GM18868 (cell line): ENCODE data around the gene TRMT44.
"Not testable (repeated sequence)": the region's sequence is repeated elsewhere in the genome, so short reads cannot be mapped to it uniquely, and the experiment has no call there.

Source experiments
- ATAC-seq: cut with Tn5 transposase; IDR thresholded peaks from one replicate; pipeline ENCODE4 v1.9.1; 2021; ENCODE audit warnings: mild to moderate bottlenecking, moderate library complexity; ENCODE audit not compliant: unreplicated experiment

TRMT44 gene

DNA sequence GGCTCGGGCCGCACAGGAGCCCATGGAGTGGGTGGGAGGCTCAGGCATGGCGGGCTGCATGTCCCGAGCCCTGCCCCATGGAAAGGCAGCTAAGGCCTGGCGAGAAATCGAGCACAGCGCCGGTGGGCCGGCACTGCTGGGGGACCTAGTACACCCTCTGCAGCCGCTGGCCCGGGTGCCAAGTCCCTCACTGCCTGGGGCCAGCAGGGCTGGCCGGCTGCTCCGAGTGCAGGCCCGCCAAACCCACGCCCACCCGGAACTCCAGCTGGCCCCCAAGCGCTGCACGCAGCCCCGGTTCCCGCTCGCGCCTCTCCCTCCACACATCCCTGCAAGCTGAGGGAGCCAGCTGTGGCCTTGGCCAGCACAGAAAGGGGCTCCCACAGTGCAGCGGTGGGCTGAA, 50.9 kb downstream of the TRMT44 start:
- ATAC-seq, result not testable (repeated sequence)

DNA sequence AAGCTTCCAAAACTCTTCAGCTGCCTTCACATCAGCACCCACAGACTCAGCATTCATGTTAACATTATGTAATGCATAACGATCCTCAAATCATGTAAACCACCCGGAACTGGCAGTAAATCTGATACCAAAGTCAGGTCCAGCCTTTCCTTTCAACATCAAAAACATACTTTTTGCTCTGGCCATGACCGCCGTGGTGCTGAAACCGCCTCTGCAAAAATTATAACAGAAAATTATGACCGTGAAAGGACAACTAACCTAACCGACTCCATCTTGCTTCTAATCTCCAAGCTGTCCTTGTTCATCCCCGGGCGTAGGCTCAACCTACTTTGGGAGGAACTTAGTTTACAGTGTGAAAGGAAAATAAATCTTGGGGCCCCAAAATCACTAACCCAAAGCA, 51.6 kb downstream of the TRMT44 start:
- no peak for ATAC-seq

DNA sequence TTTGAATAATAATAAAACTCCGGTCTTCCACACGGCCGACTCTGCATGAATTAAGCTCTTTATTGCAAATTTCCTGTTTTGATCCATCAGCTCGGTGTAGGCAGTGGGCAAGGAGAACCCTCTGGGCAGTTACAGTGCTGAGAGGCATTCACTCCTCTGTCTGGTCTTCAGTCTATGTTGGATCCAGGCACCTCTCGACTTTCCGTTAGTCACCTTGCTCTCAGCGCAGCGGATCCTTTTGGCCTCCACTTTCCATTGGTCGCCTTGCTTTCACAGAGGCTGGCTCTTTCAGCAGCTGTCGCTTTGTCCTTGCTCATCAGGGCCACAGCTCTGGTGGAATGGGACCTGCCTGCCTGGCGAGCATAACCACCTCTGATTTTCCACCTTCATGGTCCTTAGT, 52.9 kb downstream of the TRMT44 start:
- ATAC-seq, result no peak

DNA sequence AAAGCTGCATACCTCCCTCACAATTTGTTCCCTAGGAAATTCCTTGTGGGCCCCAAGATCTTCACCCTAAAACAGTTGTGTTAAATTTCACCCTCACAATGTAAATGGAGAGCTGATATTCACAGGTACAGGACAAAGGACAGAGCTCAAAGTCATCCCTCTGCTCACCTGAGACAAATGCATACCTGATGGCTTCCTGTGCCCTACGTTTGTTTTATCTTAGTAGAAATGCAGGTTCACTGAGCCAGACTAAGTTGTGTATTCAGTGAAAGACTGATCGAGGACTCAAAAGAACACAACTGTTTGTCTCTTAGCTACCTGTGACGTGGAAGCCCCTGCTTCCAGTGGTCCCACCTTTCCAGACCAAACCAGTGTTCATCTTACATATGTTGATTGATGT, 53.6 kb downstream of the TRMT44 start:
- no peak for ATAC-seq

DNA sequence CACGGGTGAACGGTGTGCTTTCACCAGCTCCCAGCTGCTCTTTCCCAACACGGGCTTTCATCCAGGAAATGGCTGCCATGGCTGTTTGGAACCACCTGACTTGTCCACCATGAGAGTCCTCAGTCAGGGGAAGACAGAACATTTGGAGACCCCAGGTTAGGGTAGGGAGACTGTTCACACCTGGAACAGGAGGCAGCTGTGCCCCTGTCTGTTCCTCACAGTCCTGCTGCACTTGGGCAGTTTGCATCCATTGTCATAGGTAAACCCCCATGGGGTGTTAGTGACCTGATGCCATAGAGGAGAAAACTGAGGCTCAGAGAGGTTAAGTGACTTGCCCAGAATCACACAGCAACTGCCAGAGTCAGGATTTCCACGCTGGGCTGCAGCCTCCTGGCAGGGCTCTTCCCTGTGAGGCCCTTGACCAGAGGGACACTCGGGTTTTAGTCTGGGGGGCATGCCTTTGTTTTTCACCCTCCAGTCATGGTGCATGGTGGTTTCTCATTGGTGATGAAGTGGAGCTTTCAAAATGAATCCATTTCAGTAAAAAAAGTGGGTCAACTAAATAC, 54.5 kb downstream of the TRMT44 start:
- ATAC-seq, result no peak

DNA sequence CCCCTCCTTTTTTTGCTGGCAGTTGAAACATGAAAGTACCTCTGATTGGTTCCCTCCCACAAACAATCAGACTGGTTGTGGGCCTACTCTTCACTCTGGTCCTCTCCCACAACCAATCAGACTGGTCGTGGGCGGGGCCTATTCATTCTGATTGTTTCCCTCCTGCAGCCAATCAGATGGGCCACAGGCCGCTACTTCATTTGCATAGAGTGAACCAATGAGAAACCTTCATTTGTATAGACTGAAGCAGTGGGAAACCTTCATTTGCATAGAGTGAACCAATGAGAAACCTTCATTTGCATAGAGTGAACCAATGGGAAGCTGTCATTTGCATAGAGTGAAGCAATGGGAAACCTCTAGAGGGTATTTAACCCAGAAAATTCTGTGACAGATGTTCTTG, 55.2 kb downstream of the TRMT44 start:
- ATAC-seq, result no peak

DNA sequence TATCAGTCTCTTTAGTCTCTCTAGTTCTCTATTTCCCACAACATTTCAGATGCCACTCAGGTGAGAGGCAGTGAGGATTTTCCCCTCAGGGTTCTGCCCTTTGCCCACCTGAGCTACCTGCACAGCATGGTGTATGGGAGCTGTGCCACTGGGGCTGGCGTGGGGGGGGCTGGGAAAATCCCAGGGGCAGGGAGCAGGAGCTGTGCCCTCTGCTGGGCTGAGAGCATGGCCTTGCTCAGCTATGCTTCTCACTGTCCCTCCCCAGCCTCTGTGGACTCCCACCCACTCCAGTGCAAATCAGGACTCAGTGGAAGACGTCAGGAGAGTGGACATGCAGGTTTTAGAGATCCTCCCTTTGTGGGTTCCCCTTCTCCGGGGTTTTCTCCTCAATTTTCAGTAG, 57.2 kb downstream of the TRMT44 start:
- no peak for ATAC-seq

DNA sequence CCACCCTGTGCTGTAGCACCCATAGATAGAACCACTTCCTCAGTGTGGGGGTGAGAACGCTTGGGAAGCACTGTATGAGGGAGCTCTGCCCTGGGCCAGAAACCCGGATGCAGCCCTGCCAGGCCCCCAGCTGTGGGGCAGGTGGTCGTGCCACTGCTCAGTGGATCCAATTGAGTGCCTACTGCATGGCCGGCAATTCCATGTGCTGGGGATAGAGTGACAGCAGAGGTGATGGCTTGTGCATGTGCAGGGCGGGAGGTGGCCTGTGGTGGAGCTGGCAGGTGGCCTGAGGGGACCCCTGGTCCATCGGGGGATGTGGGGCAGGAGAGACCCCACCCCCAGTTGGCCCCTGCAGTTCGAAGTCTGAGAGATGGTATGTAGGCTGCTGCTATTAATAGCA, 60.4 kb downstream of the TRMT44 start:
- ATAC-seq, result no peak

DNA sequence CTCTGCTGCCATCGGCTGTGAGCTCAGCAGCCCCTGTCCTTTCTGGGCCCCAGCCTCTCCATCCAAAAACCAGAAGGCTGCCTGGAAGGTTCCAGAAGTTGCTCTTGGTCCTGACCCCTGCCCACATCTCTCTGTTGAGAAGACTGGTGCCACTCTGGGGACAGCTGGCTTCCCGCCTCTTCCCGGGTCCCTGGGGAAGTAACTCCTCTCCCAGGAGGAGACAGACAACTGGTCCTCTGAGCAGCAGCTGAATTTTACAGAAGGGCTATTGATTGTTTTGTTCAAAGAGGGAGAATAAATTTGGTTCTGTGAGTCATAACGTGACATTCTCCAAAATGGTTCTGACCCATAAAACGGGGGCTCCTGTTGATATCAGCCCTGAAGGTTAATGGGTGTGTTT, 61.2 kb downstream of the TRMT44 start:
- no peak for ATAC-seq

DNA sequence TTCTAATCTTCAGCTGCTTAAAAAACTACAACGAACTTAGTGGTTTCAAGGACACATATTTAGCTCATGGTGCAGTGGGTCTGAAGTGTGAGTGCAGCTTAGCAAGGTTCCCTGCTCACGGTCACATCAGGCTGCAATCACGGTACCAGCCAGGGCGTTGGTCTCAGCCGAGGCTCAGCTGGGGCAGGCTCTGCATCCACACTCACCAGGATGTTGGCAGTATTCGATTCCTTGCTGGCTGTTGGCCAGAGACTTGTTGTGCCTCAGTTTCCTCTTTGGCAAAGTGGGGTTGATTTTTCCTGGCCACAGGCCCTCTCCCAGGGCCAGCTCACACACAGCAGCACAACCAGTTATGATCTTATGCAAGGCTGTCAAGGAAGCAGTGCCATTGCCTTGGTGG, 61.8 kb downstream of the TRMT44 start:
- no peak for ATAC-seq

DNA sequence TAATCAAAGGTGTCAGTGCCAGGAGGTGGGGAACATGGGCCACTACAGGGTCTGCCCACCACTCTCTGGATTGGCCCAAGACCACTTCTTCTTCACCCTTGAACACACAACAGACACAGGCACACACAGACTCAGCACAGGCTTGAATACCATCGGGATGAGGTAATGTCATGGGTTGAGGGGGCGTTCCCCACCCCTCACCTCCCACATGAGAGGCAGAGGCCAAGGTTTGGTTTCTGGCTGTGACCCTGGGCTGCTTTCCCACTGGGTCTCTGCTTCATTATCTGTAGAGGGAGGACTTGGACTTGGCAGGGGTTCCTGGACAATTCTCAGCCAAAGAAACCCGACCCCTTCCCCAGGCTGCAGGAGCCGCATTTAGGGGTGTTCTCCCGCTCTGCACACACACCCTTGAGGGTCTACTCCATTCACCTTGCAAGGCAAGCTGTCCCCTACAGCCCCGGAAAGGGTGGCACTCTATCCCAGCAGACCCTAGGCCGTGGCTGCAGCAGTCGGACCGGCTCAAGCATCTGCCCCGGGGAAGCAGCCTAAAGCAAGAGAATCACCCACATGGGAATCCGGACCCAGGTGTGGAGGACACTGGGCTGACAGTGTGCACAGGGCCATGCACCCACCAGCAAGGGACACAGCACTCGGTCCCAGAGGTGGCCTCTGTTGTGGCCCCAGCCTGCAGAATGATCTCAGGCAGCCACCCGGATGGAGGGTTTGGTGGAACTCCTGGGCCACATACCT, 62.4 kb downstream of the TRMT44 start:
- no peak for ATAC-seq

DNA sequence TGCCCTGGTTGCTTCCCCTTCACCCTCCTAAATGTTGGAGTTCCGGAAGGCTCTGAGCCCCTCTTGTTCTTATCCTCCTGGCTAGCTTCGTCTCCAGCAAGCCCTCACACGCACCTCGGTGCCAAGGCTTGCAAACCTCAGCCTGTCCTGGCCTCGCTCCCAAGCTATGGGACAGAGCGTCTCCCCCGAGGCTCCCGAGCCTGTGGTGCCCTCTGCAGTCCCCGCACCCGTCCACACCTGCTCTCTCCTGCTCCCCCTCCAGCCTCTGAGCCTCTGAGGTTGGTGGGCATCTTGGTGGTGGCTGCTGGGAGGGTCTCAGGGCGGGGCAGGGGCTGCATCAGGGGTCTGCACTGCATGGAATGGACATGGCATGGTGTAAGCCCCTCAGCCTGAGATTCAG, 63.2 kb downstream of the TRMT44 start:
- no peak for ATAC-seq

DNA sequence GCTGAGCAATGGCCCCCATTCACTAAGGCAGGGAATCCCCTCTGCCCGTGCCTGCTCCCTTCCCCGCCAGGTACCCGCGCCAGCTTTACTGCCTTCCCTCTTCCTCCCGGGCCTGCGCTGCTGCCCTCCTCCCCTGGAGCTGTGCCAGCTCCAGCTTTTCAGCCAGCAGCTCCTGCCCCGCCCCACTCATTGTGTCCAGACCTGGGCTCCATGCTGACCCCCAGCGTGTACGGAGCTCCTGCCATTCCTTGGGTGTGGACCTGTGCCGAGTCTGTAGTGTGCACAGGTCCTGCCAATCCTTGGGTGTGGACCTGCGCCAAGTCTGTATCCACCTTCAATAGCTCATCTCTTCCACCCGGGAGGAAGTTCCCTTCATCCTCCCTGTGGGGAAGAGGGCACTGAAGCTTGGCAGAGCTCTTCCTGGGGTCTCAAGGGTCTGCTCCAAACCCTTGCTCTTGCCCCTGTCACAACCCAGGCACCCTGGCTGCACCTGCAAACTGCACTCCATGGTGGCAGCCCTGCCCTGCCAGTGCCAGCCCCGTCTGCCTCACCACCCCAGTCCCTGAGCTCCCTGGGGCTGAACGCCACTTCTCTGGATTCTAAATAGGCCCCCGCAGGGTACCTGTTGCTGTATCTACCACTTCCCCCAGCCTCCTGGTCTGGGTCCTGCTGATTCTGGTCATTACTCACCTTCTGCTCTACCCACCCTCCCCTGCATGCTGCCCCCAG, 63.9 kb downstream of the TRMT44 start:
- no peak for ATAC-seq

DNA sequence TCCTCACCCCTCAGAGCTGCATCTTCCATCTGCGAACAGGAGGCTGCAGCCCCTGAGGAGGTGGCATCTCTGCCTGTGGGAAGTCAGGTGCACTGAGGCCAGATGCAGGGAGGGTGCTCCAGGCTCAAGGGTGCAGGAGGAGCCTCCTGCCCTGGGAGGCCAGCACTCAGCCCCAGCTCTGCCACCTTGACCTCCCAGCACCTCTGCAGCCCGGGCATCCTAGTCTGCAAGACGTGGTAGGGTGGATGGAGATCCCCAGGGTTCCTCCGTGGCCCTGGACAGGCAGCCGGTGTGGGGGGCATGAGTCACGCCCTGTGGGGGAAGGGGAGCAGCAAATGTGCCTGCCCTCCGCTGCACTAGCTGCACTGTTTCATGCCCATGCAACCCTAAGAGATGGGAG, 64.7 kb downstream of the TRMT44 start:
- ATAC-seq, result no peak

DNA sequence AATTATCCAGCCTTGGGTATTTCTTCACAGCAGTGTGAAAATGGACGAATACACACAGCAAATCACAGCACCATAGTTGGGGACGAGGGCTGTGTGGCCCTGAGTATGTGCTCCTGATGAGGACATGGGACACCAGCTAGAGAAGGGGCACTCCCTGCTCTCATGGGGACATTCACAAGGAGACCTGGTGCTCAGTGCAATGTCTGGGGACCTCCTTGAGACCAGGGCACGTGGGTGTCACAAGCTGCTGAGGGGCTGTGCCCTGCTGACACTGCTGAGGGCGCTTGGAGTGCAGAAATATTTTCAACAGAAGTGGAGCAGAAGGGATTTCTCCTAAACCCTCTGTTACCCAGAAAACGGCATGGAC, 65.4 kb downstream of the TRMT44 start:
- ATAC-seq, result no peak

DNA sequence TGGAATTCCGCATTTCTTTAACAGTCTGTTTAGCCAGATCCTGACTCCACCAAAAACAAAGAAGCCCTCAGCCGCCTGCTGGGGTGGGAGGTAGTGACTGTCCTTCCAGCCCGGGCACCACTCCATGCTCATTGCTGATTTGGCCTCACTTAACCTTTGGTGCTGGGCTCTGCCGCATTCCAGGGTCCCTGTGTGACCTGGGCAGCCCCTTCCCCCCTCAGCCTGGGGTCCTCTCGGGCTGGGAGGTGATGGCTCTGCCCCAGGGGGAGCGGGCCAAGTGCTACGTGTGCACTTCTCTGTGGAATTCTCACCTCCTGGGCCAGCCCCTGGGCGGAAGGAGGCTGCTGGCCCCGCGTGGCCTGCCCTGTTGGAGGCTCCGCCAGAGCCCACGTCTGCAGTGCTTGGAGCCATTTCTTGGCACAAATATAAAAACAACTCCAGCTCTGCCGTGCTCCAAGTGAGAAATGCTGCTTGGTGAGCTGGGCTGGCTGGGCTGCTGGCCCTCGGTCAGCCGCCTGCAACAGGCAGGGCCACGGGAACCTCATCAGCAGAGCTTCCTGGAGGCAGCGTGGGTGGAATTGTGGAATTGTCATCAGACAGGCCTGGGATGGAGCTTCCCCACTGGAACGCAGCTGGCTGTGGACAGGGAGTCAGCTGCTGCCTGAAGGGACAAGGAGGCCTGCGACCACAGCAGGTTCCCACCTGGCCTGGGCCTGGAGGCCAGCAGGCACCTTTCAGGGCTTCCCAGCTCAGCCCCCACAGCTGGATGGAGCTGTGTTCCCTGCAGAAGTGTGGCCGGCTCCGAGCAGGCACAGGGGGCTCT, 66.0 kb downstream of the TRMT44 start:
- no peak for ATAC-seq

DNA sequence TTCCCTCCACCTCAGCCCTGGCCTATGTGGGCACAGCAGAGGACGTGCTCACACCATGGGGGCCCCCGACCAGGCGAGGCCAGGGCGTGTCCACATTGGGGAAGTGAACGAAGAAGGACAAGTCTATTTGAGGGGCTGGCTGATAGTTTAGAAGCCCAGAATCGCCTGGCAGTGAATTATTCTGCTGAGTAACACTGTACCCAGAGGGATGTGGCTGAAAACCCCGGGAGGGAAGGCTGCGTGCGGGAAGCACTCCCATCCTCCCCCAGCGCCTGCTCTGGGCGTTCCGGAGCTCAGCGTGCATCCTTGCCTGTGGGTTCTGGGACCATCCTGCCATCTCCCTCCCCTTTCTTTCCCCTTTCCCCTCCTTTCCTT, 66.6 kb downstream of the TRMT44 start:
- no peak for ATAC-seq

DNA sequence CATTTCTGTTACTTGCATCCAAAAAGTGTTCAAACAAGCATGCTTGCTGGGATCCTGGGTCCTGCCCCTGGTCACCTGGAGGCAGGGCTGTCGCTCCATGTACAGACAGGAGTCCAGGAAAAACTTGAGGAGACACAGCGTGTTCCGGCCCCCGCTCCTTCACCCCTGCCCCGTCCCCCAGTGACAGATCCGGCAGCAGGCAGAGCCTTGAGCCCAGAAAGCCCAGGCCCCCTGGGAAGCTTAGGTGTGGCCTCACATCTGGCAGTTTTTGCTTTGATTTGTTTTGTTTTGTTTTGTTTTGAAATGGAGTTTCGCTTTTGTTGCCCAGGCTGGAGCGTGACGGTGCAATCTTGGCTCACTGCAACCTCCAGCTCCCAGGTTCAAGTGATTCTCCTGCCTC, 67.0 kb downstream of the TRMT44 start:
- no peak for ATAC-seq

DNA sequence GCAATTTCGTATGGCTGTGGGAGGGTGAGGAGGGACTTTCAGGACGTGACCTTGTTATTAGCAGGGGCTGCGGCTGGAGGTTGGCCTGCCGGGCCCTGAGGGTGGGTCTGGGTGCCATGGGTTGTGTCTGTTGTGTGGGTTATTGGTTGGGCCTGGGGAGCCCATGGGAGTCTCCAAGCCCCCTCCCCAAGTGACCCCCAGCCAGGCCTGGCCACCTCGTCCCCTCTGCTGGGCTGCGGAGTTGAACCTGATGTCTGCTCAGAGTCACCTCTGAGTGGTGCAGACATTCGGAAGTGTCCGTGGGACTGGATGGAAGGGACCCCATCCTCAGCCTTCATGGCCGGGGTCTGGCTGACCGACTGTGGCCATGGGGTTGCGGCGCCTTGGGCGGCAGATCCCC, 67.7 kb downstream of the TRMT44 start:
- ATAC-seq, result no peak

DNA sequence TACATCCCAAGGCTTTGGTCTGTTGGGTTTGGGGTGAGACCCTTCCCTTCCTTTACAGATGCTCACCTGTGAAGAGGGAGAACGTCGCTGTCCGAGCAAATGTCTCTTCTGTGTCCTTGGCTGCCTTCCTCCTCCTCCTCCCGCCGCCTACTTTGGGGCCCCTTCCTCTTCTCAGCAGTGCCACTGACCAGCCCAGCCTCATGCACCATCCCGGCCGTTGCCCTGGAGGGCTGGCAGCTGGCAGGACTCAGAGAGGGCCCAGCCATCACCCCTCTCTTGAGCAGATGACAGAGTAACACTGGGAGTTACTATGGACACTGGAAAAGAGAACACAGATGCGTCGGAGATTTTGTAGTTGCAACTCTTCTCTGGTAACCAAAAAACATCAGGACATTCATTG, 68.2 kb downstream of the TRMT44 start:
- no peak for ATAC-seq

DNA sequence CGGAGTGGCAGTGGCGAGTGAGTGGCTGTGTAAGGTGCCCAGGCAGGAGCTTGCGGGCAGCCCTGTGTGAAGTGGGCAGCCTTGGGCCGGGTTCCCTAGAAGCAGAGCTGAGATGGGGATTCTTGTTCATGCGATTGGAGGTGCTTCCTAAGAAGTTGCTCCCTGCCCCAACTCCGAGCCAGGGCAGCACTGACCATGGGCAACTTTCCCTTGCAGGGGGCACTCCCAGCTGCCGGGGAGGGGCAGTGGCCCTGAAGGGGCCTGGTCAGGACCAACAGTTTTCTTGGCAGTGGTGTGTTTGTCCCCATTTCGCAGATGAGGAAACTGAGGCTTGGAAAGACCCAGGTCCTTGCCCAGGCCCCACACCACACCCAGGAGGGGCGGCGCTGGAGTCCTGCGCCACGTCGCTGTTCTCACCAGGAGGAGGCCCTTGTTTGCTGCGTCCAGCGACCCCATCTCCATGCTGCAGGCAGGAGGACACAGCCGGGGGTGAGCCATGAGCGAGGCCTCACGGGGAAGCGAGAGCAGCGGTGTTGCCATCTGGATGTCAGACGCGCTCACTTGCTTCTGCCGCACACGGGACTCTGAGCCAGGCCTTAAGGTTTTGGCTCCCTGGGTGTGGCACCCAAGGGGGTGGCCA, 68.9 kb downstream of the TRMT44 start:
- ATAC-seq, result no peak
